HCT116 (cell line): Measurements from ENCODE around the gene ST3GAL3. TPM values are rescaled to one million over a fixed set of nuclear protein-coding genes. Genes with fewer than 3 reads are reported as not detected.

ENCODE experiments used
- ATAC-seq: fragments of 200-7000 bp; cut with Tn5 transposase; 2 replicates; pipeline ENCODE4 v1.9.1; 2020; ENCODE audit warnings: mild to moderate bottlenecking, moderate library complexity
- BruUV-seq: library from RNA; stranded (reverse); fragments of 400-500 nt; replicated peaks from 2 replicates; lab custom pipeline; 2021; lab: Mats Ljungman, UMichigan
- CTCF ChIA-PET: fragments of 300-600 bp; sonication (Branson Sonifier 250); formaldehyde crosslinking; loops from one replicate; lab custom pipeline; 2021; ENCODE audit warnings: antibody characterized with exemption; lab: Charles Lee
- POLR2A ChIA-PET: fragments of 300-600, 350-600 bp; sonication (Branson Sonifier 250); formaldehyde crosslinking; loops from one replicate; lab custom pipeline; 2021; ENCODE audit warnings: antibody characterized with exemption; lab: Charles Lee
- RAD21 ChIA-PET, 2 experiments: fragments of 300-600 bp; sonication (Branson Sonifier 250); formaldehyde crosslinking; loops; one replicate each; lab custom pipeline; 2023; ENCODE audit warnings: low total read pairs in 2 of 2; ENCODE audit not compliant: uncharacterized antibody in 2 of 2, unreplicated experiment in 2 of 2, low non-redundant PET in 1 of 2; lab: Charles Lee
- DNase-seq: peaks from one replicate; pipeline ENCODE4 v3.0.0-alpha.2; 2010; ENCODE audit warnings: low read depth, low spot score
- H2AFZ ChIP-seq: fragments of 200-600 bp; shearing (Covaris generic), sonication (generic); 2 replicates; pipeline ENCODE4 v1.6.1; 2017; ENCODE audit warnings: low read depth, mixed run types, mixed read lengths, antibody characterized with exemption, low read length; ENCODE audit not compliant: poor library complexity, severe bottlenecking
- H3K27ac ChIP-seq: 2 replicates; pipeline ENCODE4 v1.5.1; 2012; ENCODE audit warnings: low read depth, low read length
- H3K27me3 ChIP-seq: fragments of 200-600 bp; sonication (generic); 2 replicates; pipeline ENCODE4 v1.6.1; 2016; ENCODE audit warnings: mixed run types, low read length, mixed read lengths; ENCODE audit not compliant: insufficient read depth
- H3K36me3 ChIP-seq, 2 experiments: fragments of 200-500 bp in 1 of 2; fragments of 200-600 bp in 1 of 2; sonication (Bioruptor generic) in 1 of 2; sonication (generic) in 1 of 2; 2 replicates each; pipeline versions ENCODE4 v1.5.1 to v1.6.1; 2014 to 2016; ENCODE audit warnings: low read length in 2 of 2, inconsistent platforms in 1 of 2, mixed read lengths in 1 of 2, mixed run types in 1 of 2; ENCODE audit not compliant: insufficient read depth in 2 of 2, control insufficient read depth in 1 of 2
- H3K4me1 ChIP-seq, 2 experiments: fragments of 200-600 bp in 1 of 2; sonication (generic) in 1 of 2; 2 replicates each; pipeline versions ENCODE4 v1.5.1 to v1.6.1; 2012 to 2017; ENCODE audit warnings: low read length in 2 of 2, inconsistent platforms in 1 of 2, mild to moderate bottlenecking in 1 of 2, mixed read lengths in 1 of 2, mixed run types in 1 of 2, moderate library complexity in 1 of 2; ENCODE audit not compliant: insufficient read depth in 2 of 2, control insufficient read depth in 1 of 2
- H3K4me2 ChIP-seq: fragments of 200-600 bp; sonication (generic); 2 replicates; pipeline ENCODE4 v1.6.1; 2017; ENCODE audit warnings: mixed run types, low read length, mixed read lengths
- H3K4me3 ChIP-seq, 2 experiments: fragments of 200-600 bp in 1 of 2; sonication (generic) in 1 of 2; replicated peaks in 1 of 2; 2 replicates each; pipeline ENCODE4 v1.5.1; 2011 to 2016; ENCODE audit warnings: low read length in 2 of 2, control low read depth in 1 of 2, low read depth in 1 of 2, mild to moderate bottlenecking in 1 of 2, mixed read lengths in 1 of 2, mixed run types in 1 of 2
- H3K79me2 ChIP-seq: fragments of 200-600 bp; sonication (generic); 2 replicates; pipeline ENCODE4 v1.6.1; 2017; ENCODE audit warnings: mild to moderate bottlenecking, mixed run types, low read length, moderate library complexity, mixed read lengths; ENCODE audit not compliant: insufficient read depth
- H3K9ac ChIP-seq: fragments of 200-600 bp; sonication (generic); 2 replicates; pipeline ENCODE4 v1.6.1; 2016; ENCODE audit warnings: low read length, mixed read lengths
- H3K9me2 ChIP-seq: fragments of 200-600 bp; sonication (generic), shearing (Covaris generic); 2 replicates; pipeline ENCODE4 v1.6.1; 2017; ENCODE audit warnings: mixed run types, mild to moderate bottlenecking, moderate library complexity; ENCODE audit not compliant: insufficient read depth
- H3K9me3 ChIP-seq, 2 experiments: fragments of 200-500 bp in 1 of 2; fragments of 200-600 bp in 1 of 2; sonication (Bioruptor generic) in 1 of 2; sonication (generic) in 1 of 2; 2 replicates each; pipeline ENCODE4 v1.6.1; 2014 to 2017; ENCODE audit warnings: low read length in 2 of 2, mixed read lengths in 2 of 2, inconsistent platforms in 1 of 2, low read depth in 1 of 2, mild to moderate bottlenecking in 1 of 2, mixed run types in 1 of 2, moderate library complexity in 1 of 2; ENCODE audit not compliant: control insufficient read depth in 1 of 2, insufficient read depth in 1 of 2
- H4K20me1 ChIP-seq: fragments of 200-600 bp; sonication (generic), shearing (Covaris generic); 2 replicates; pipeline ENCODE4 v1.6.1; 2017; ENCODE audit warnings: mixed run types, mild to moderate bottlenecking, moderate library complexity; ENCODE audit not compliant: insufficient read depth
- ATF3 ChIP-seq: IDR thresholded peaks from 2 replicates; pipeline ENCODE4 v1.6.1; 2012
- CEBPB ChIP-seq: IDR thresholded peaks from 2 replicates; pipeline ENCODE4 v1.6.1; 2012; ENCODE audit warnings: low read depth
- CTCF ChIP-seq, 3 experiments: fragments of 200-600 bp in 1 of 3; sonication (generic) in 1 of 3; IDR thresholded peaks in 2 of 3; conservative IDR thresholded peaks in 1 of 3; 2 replicates each; pipeline ENCODE4 v1.5.1; 2012 to 2017; ENCODE audit warnings: low read depth in 2 of 3, low read length in 2 of 3, antibody characterized with exemption in 1 of 3, borderline replicate concordance in 1 of 3, control low read depth in 1 of 3, mild to moderate bottlenecking in 1 of 3, mixed read lengths in 1 of 3, mixed run types in 1 of 3, moderate library complexity in 1 of 3; ENCODE audit not compliant: insufficient read depth in 1 of 3
- EZH2 ChIP-seq: fragments of 200-600 bp; sonication (generic); IDR thresholded peaks from 2 replicates; pipeline ENCODE4 v1.6.1; 2017; ENCODE audit warnings: antibody characterized with exemption, mixed run types
- EZH2phosphoT487 ChIP-seq: fragments of 200-600 bp; IDR thresholded peaks from 2 replicates; pipeline ENCODE4 v1.6.1; 2018; ENCODE audit warnings: antibody characterized with exemption, borderline replicate concordance
- MAX ChIP-seq: IDR thresholded peaks from 2 replicates; pipeline ENCODE4 v1.6.1; 2012
- POLR2AphosphoS5 ChIP-seq: IDR thresholded peaks from 2 replicates; pipeline ENCODE4 v1.6.1; 2011; ENCODE audit warnings: mild to moderate bottlenecking, low read depth, low read length, moderate library complexity
- REST ChIP-seq: IDR thresholded peaks from 2 replicates; pipeline ENCODE4 v1.6.1; 2012; ENCODE audit warnings: low read depth
- SIN3A ChIP-seq: IDR thresholded peaks from 2 replicates; pipeline ENCODE4 v1.6.1; 2012; ENCODE audit warnings: low read depth
- SRF ChIP-seq: IDR thresholded peaks from 2 replicates; pipeline ENCODE4 v1.6.1; 2012; ENCODE audit warnings: low read depth
- TCF7L2 ChIP-seq: IDR thresholded peaks from 2 replicates; pipeline ENCODE4 v1.7.0; 2011; ENCODE audit warnings: borderline replicate concordance, inconsistent platforms; ENCODE audit not compliant: insufficient read depth, insufficient read length; ENCODE audit errors: extremely low read depth
- YY1 ChIP-seq: IDR thresholded peaks from 2 replicates; pipeline ENCODE4 v1.6.1; 2011; ENCODE audit warnings: low read length, low read depth, moderate library complexity, mild to moderate bottlenecking; ENCODE audit not compliant: insufficient replicate concordance; ENCODE audit errors: extremely low read depth
- ZFX ChIP-seq: fragments of 450-650 bp; IDR thresholded peaks from 2 replicates; pipeline ENCODE4 v1.6.1; 2017
- intact Hi-C: fragments of 100-400 bp; cut with micrococcal nuclease; formaldehyde crosslinking; loops from 2 replicates; pipeline ENCODE4 v1.10.0; 2022
- total RNA-seq: library from RNA; stranded (reverse); gene quantifications from one replicate; pipeline ENCODE4 v1.2.1, GENCODE V29; 2021; ENCODE audit not compliant: unreplicated experiment

The ST3GAL3 gene
- total RNA-seq, 1 experiment from 2014 or later = 7.2 TPM

- Histone ChIP-seq H3K4me2 (no peak overlapping the region), H3K79me2 (no peaks in the 10 kb centered on the region), H3K27me3 (no peaks in the 10 kb centered on the region), H4K20me1 (no peaks in the 10 kb centered on the region), H3K4me1 (no peaks in the 10 kb centered on the region; a peak in 1 of 4 replicates), H3K27ac (no peak overlapping the region), H2AFZ (no peak overlapping the region), H3K36me3 (no peaks in the 10 kb centered on the region), H3K9me2 (no peaks in the 10 kb centered on the region), H3K9ac (no peak overlapping the region), H3K9me3 (no peaks in the 10 kb centered on the region), H3K4me3 (no peak overlapping the region)
- no peak for ATAC-seq
- DNase-seq = no peak
- ChIA-PET CTCF (no interaction called here), POLR2A (no interaction called here), RAD21 (no interaction called here)
- intact Hi-C loops = loop anchor here (5.0 kb wide), 1 partner anchor 221 kb away; the partner anchor contains the start of gene PTPRF
- TF ChIP-seq EZH2phosphoT487 (no peak), YY1 (no peak), MAX (no peak), ATF3 (no peak), SRF (no peak), TCF7L2 (no peak), CTCF (IDR thresholded peaks at IDR 0.05 in 2 of 3, conservative IDR thresholded peaks at IDR 0.05 in 1 of 3; ENCODE audit: borderline replicate concordance in 1 of 3, insufficient read depth in 1 of 3, low read depth in 2 of 3, low read length in 2 of 3) (no peak), EZH2 (no peak), CEBPB (no peak), REST (no peak), POLR2AphosphoS5 (no peak), SIN3A (no peak), ZFX (no peak)
- no TSS peak for BruUV-seq
Measured at GRCh38 chr1:43753422-43753821, 46.1 kb downstream of the ST3GAL3 start.
